ENCODE data around the gene SURF2. TPM values are rescaled to one million over a fixed set of nuclear protein-coding genes. Genes with fewer than 3 reads are reported as not detected.
"Not testable (repeated sequence)": the region's sequence is repeated elsewhere in the genome, so short reads cannot be mapped to it uniquely, and the experiment has no call there.

SURF2 gene
- polyA plus RNA-seq, 4 donors, result 19.5 to 28.5 (median 22.8) TPM

DNA sequence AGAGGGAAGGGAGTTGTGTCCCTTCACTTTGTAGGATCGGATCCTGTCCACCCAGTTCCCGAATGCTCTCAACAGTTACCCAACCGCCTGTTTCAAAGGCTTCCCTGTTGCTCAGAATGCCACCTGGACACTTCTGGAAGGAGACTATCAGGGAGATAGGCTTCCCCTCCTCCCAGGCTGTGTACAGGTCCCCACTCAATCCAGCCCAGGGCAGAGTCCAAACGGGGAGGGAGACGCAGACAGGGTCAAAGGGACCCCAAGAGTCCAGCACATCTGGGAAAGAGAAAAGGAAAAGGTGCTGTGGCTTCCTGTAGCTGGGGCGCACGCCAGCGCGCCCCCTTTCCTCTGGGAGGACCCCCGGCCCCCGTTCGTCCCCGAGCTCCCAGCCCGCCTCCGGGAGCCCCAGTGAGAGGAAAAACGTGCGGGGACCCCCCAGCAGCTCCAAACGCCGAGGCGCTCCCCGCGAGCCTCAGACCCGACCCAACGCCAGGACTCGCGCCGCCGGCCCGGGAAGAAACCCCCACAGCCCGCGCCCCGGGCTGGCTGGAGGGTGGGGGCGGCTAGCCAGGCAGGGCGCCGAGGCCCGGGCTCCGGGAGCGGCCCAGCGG lies 18.9 kb downstream of the SURF2 start:
- no peak for DNase-seq (ENCODE audit: low read depth in 4 of 4, low spot score in 3 of 4)

DNA sequence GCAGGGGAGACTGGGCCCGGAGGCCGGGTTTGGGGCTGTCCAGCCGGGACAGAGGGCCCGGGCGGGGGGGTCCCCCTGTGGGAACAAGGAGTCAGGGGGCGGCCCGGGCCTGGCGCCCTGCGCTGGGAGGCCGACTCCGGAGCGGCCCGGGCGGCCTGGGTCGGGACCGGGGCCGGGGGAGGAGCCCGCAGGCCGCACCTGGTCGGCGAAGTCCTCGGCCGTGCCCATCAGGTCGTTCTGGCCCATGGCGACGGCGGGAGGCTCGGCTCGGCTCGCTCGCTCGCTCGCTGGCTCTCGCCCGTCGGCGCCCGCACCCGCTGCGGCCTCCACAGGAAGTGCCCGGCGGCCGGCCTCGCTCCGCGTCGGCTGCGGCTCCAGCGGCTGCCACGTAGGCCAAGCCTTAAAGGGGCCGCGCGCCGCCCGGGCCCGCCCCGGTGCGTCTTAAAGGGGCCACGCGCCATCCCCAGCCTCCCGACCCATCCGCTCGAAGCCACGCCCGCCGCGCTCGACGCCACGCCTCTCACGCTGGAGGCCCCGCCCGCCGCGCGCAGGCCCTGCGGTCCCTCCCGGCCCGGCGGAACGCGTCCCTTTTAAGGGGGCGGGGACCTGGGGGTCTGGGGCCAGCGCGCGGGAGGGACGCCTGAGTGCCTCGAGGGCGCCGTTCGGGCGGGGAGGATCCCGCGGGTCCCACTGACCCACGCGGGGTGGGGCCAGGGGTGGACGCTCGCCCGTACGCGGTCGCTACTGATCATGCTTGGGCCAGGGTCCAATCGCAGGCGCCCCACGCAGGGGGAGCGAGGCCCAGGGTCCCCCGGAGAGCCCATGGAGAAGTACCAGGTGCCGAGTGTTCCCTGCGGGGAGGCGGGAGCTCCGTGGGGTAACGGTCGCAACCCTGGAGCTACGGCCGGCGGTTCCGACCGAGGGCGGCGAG lies 19.6 kb downstream of the SURF2 start, which contains the start of the genes STKLD1 and SURF4:
Gene STKLD1, plus strand, starts transcription at position 643 of the 931 bp plus-strand sequence. Its CDS starts 108 bp downstream, at position 751.
Gene SURF4, minus strand, starts transcription at position 337 of the 931 bp plus-strand sequence. Its CDS starts 91 bp downstream, at position 246.
- DNase-seq (ENCODE audit: low read depth in 4 of 4, low spot score in 3 of 4), result peak; percentile 89 to 93 (median 92)

DNA sequence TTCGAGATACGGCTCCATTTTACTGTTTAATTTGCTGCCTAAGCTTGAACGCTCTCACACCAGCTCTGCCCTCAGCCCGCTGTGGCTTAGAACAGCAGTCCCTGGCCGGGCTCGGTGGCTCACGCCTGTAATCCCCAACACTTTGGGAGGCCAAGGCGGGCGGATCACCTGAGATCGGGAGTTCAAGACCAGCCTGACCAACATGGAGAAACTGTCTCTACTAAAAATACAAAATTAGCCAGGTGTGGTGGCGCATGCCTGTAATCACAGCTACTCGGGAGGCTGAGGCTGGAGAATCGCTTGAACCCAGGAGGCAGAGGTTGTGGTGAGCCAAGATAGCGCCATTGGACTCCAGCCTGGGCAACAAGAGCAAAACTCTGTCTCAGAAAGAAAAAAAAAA lies 20.9 kb downstream of the SURF2 start:
- not testable (repeated sequence) for DNase-seq (ENCODE audit: low read depth in 4 of 4, low spot score in 3 of 4)

DNA sequence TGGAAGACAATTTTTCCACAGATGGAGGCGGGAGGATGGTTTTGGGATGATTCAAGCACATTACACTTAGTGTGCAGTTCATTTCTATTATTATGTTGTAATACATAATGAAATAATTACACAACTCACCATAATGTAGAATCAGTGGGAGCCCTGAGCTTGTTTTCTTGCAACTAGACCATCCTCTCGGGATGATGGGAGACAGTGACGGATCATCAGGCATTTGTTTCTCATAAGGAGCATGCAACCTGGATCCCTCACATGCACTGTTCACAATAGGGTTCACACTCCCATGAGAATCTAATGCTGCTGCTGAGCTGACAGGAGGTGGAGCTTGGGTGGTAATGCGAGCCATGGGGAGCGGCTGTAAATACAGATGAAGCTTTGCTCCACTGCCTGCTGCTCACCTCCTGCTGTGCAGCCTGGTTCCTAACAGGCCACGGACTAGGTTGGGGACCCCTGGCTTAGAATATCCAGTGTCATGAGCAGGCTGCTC lies 21.4 kb downstream of the SURF2 start:
- DNase-seq (ENCODE audit: low read depth in 4 of 4, low spot score in 3 of 4), result no peak

DNA sequence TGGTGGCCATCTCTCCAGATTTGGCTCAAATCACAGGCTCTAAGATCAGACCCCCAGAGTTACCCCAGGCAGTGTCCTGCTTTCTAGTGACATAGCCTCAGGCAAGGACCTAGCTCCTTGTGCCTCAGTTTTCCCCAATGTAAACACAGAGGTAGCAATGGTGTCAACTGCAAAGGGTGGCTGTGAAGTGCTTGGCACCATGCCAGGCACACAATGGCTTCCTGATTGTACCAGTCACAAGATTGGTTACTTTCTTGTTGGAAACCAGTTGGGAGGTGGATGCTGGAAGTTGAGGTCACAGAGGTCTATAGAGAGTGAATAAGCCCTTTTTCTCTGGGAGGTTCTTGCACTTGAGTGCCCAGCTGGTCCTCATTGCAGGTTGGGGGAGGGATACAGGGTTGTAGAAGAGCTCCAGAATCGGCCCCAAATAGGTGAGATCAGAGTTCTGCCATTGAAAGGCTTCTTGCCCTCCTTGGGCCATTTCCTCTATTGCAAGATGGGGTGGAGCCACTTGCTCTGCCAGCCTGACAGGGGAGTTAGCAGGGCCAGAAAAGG lies 22.1 kb downstream of the SURF2 start:
- no peak for DNase-seq (ENCODE audit: low read depth in 4 of 4, low spot score in 3 of 4)

DNA sequence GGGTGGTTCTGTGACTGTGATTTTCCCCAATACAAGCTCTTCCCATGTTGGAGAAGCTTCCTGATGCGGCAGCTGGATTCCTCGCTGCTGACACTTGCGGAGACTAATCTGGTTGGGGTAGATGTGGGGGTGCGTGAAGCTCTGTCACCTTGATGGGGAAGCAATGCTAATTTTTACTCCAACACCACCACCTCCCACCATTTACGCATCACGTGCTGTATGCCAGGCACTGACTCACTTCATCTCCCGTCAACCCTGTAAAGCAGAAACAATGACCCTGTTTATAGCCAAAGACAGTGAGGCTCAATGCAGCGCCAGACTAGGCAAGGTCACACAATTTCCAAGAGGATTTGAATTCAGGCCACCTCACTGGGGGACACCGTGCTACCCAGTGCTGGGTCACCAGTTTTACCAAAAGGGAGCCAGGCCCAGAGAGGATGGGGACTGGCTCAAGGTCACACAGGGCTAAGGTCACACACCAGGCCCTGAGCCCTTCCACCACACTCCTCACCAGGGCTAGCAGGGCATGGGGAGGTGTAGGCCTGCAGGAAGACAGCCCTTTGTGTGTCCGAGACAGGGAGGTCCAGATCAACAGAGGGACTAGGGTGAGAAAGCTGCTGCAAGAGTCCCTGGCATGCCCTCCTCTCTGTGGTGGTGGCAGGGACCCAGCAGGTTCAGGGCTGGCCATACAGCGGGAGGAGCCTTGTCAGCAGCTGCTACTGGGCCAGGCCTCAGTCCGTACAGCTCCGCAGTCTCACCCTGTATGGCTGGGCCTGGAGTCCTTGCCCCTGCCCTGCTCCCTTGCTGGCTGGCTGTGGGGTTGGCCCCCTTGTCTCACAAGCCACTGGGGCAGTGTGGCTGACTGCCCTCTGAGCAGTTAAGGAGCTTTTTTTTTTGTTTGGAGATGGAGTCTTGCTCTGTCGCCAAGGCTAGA lies 23.1 kb downstream of the SURF2 start:
- no peak for DNase-seq (ENCODE audit: low read depth in 4 of 4, low spot score in 3 of 4)

DNA sequence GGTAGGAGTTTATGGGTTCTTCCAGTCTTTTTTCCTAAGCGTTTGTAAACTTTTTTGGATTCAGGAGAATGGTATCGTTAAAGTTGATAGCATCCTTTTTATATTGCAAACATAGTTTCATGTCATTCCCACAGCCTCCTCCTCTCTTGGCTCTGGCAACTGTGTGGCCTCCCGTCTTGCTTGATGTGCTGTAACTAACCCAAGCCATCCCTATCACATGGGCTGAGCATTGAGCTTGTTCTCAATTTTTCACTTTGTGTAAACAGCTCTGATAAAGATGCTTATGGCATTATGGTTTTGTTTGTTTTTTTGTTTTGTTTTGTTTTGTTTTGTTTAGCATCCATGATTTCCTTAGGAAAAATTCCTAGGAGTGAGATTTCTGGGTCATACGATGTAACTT lies 24.4 kb downstream of the SURF2 start:
- DNase-seq (ENCODE audit: low read depth in 4 of 4, low spot score in 3 of 4), result no peak

DNA sequence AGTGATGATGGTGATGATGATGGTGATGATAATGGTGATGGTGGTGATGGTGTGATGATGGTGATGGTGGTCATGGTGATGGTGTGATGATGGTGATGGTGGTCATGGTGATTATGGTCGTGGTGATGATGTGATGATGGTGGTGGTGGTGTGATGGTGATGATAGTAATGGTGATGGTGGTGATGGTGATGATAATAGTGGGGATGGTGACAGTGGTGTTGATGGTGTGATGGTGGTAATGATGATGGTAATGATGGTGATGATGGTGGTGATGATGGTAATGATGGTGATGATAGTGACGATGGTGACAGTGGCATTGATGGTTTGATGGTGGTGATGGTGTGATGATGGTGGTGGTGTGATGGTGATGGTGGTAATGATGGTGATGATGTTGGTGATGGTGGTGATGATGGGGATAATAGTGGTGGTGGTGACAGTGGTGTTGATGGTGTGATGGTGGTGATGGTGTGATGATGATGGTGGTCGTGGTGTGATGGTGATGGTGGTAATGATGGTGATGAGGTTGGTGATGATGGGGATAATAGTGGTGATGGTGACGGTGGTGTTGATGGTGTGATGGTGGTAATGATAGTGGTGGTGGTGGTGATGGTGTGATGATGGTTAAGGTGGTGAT lies 26.3 kb downstream of the SURF2 start:
- DNase-seq (ENCODE audit: low read depth in 4 of 4, low spot score in 3 of 4), result no peak

DNA sequence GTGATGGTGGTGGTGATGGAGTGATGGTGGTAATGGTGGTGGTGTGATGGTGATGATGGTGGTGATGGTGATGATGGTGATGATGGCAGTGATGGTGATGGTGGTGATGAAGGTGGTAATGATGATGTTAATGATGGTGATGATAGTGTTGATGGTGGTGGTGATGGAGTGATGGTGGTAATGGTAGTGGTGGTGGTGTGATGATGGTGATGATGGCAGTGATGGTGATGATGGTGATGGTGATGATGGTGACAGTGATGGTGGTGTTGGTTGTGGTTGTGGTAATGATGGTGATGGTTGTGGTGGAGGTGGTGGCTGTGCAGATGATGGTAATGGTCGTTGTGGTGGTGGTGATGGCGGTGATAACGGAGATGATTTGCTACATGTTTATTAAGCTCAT lies 27.1 kb downstream of the SURF2 start:
- no peak for DNase-seq (ENCODE audit: low read depth in 4 of 4, low spot score in 3 of 4)

DNA sequence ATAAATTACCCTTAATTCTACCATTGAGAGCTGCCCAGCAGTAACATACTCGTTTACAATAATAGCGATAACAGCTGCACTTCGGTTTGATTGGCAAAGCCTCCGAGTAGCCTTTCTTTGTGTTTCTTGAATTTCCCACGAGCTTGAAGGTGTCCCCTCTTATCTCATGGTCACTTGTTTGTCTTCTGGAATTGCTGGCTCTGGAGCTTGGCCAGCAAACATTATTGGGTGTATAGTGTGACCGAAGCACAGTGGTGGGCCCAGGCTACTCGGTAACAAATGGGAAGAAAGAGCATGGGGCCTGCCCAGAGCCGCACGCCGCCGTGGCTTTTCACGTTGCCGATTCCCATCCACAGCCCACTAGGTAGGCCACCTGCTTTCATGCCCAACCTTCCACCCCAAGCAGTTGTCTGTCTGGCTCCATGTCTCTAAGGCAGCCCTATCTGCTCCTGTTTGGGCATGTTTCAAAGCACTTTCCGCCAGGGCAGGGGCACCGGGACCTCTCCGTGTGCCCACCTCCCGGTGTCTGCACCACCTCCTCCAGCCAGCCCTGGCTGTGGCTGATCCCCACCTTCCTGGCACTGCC lies 28.5 kb downstream of the SURF2 start:
- no peak for DNase-seq (ENCODE audit: low read depth in 4 of 4, low spot score in 3 of 4)

DNA sequence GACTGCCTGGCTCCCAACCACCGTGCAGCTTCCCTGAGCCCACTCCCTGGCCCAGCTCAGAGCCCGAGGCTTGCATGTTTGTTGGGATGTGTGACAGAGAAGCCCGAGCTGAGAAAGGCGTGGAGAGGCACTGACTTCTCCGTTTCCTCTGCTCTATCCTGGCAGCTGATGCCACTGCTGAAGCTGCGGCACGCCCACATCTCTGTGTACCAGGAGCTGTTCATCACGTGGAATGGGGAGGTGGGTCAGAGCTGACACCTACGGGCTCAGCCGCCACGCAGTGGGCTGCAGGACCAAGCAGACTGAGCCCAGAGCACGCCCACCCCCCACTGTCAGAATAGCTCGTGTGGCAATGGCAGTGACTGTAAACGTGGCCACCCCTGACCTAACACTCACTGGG lies 29.1 kb downstream of the SURF2 start:
- DNase-seq (ENCODE audit: low read depth in 4 of 4, low spot score in 3 of 4), result no peak

DNA sequence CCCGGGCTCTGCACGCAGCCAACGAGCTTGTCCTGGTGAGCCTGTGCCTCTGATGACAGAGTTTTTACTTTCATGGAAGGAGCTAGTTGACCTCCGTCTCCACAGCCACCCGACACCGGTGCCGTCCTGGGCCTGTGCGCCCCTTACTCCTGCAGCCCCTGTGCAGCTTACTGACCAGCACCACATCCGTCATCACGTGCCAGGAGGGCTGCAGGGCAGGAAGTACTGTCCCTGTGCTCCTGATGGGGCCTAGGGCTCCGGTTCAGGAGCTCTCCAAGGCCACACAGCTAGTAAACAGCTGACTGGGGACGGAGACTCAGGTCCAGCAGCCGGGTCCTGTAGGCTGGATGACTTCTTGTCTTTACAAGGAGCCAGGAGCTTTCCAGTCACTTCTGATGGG lies 30.0 kb downstream of the SURF2 start:
- DNase-seq (ENCODE audit: low read depth in 4 of 4, low spot score in 3 of 4), result no peak

DNA sequence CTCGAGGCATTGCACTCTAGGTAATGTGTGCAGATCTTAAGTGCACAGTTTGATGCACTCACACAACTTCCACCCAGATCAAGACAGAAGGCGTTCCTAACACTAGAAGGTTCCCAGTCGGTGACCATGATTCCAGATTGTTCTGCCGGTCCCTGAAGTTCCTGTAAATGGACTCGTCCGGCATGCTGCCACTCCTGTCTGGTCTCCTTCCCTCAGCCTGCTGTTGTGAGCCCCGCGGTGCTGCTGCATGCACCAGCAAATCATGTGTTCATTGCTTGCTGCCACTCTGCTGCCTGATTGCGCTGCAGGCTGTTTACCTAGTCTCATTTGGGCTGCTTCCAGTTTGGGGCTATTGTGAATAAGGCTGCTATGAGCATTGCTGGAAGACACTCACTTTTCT lies 31.3 kb downstream of the SURF2 start:
- DNase-seq (ENCODE audit: low read depth in 4 of 4, low spot score in 3 of 4), result no peak

DNA sequence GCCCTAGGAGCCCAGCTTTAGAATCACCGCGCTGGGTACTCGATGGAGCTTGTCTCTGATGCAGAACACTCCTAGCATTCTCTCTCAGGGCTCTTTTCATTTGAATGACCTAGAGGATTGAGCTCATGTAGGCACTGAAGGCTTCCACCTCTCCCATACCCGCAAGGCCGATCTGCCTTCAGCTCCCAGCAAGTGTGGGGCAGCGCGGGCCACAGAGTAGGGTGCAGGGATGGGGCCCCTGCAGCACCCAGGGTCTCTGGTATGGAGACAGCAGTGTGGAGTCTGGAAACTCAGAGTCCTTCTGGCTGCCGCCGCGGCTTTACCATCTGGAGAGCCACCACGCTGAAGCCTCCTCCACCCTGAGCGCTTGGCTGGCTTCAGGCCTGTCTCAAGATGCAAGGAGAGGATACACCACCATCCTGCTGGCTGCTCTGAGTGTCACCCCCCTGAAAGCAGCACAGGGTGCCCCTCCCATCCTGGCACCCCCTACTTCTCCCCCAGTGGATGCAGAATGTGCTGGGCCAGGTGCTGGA lies 32.7 kb downstream of the SURF2 start:
- DNase-seq (ENCODE audit: low read depth in 4 of 4, low spot score in 3 of 4), result no peak

DNA sequence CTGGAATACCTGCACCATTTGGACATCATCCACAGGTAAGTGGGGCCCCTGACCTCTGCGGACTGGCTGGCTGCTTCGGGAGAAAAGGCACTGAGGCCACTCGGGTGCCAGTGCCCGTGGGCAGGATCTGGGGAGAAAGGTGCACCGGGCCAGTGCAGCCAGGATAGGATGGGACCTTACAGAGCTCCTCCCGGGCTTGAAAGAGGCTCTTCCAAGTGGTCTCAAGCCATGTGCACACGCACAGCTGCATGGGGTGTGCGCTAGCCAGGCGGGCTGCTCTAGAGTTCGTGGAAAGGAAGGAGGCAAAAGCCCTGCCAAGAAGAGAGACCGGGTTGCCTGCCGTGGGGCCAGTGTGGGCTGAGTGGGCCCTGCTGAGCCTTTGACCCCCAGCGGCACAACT lies 33.2 kb downstream of the SURF2 start:
- no peak for DNase-seq (ENCODE audit: low read depth in 4 of 4, low spot score in 3 of 4)

DNA sequence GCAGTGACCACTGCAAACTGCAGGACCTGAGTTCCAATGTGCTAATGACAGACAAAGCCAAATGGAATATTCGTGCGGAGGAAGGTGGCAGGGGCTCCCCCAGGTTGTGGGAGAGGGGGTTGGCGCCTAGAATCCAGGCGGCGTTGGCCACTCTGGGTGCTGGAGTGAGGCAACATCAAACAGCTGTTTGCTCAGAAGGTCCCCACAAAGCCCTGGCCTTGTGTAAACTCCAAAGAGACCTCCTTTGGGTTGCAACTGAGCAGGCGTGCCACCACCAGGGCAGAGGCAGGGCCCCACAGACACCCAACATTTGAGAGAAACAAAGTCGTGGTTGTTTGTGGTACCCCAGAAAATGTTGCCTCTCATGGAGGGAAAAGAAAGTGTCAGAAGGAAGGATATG lies 34.4 kb downstream of the SURF2 start:
- no peak for DNase-seq (ENCODE audit: low read depth in 4 of 4, low spot score in 3 of 4)

DNA sequence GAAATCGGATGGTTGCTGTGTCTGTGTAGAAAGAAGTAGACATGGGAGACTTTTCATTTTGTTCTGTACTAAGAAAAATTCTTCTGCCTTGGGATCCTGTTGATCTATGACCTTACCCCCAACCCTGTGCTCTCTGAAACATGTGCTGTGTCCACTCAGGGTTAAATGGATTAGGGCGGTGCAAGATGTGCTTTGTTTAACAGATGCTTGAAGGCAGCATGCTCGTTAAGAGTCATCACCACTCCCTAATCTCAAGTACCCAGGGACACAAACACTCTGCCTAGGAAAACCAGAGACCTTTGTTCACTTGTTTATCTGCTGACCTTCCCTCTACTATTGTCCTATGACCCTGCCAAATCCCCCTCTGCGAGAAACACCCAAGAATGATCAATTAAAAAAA lies 35.1 kb downstream of the SURF2 start:
- not testable (repeated sequence) for DNase-seq (ENCODE audit: low read depth in 4 of 4, low spot score in 3 of 4)

DNA sequence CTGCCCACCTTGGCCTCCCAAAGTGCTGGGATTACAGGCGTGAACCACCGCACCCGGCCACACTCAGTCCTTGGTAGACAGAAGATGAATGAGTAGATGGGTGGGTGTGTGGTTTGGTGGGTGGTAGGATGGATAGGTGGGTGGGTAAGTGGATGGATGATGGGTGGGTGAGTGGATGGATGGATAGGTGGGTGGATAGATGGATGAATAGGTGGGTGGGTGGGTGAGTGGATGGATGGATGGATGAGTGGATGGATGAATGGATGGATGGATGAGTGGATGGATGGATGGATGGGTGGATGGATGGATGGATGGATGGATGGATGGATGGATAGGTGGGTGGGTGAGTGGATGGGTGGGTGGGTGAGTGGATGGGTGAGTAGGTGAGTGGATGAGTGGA lies 36.0 kb downstream of the SURF2 start:
- DNase-seq (ENCODE audit: low read depth in 4 of 4, low spot score in 3 of 4), result not testable (repeated sequence)

DNA sequence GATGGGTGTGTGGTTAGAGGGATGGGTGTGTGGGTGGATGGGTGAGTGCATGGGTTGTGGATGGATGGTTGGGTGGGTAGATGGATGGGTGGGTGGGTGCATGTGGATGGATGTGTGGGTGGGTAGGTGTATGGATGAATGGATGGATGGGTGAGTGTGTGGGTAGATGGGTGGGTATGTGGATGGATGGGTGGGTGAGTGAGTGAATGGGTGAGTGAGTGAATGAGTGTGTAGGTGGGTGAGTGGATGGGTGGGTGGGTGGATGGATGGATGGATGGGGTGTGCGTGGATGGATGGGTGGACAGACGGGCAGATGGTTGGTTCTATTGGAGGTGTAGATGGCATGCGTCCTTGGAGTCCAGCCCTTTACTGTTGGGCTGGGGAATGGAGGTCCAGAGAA lies 37.0 kb downstream of the SURF2 start:
- DNase-seq (ENCODE audit: low read depth in 4 of 4, low spot score in 3 of 4), result no peak

All from right renal pelvis (tissue), 4 donors.